GM12872 (cell line): ENCODE data around the gene MRPL43.

ENCODE experiments used
- CTCF ChIP-seq: IDR thresholded peaks from 3 replicates; pipeline ENCODE4 v1.5.1; 2011; ENCODE audit warnings: low read depth, mild to moderate bottlenecking, low read length, moderate library complexity; ENCODE audit not compliant: insufficient read depth

Gene MRPL43

GRCh38 chr10:101011517-101012423, 24.5 kb upstream of the MRPL43 start:
- 0 out of 3 replicates have a peak, but pooled peaks have one; percentile 35 for TF ChIP-seq CTCF

- no peak for TF ChIP-seq CTCF
These were observed 23.0 kb upstream of the MRPL43 start for GRCh38 chr10:101010329-101010728.

GRCh38 chr10:101008823-101009423, 21.6 kb upstream of the MRPL43 start:
- TF ChIP-seq CTCF, result no peak

- no peak for TF ChIP-seq CTCF
These were observed 20.9 kb upstream of the MRPL43 start for GRCh38 chr10:101007915-101008822.

DNA sequence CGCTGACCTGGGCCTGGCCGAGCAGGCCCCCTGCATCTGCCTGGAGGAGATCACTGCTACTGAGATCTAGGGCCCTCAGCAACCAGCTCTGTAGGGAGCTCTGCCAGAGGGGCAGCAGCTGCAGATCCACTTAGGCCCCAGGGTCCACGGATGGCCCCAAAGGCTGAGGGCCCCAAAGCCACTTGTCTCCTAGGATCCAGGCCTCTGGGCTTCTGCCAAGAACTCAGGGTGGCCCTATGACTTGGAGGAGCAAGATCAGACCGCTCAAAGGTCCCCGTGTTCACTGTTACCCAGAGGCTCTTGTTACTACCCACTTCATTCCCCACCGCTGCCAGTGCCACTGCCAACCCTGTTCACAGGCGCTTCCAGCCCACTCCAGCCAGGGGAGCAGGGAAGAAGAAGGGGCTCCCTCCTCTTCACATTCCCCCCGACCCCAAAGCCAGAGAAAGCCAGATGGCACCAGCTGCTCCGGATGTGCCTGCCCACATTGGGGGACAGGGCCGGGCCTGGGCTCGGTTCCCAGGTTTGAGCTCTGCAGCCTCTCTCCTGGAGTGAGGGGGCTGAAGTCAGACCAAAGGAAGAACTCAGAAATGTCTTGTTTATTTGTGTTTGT, 19.9 kb upstream of the MRPL43 start:
- TF ChIP-seq CTCF, result no peak

GRCh38 chr10:101006593-101007098, 19.3 kb upstream of the MRPL43 start:
- TF ChIP-seq CTCF, result no peak
